SU-DHL-6 (cell line): ENCODE results near the gene WNT5A.

Source experiments
- H2AFZ ChIP-seq: fragments of 200-600 bp; sonication (generic); 2 replicates; pipeline ENCODE4 v1.6.1; 2014; ENCODE audit warnings: low read depth, mild to moderate bottlenecking, moderate library complexity, mixed read lengths, antibody characterized with exemption, low read length; ENCODE audit not compliant: severe bottlenecking
- H3F3A ChIP-seq: fragments of 200-600 bp; shearing (Covaris generic); 2 replicates; pipeline ENCODE4 v1.6.0; 2016; ENCODE audit warnings: antibody characterized with exemption, mild to moderate bottlenecking; ENCODE audit not compliant: insufficient read depth
- H3K27ac ChIP-seq: fragments of 200-600 bp; sonication (generic); 2 replicates; pipeline ENCODE4 v1.5.1; 2016; ENCODE audit warnings: low read depth, mild to moderate bottlenecking, low read length, moderate library complexity, mixed read lengths
- H3K27me3 ChIP-seq: fragments of 200-600 bp; sonication (generic), shearing (Covaris generic); 2 replicates; pipeline ENCODE4 v1.6.0; 2014; ENCODE audit warnings: mild to moderate bottlenecking, low read length
- H3K36me3 ChIP-seq: fragments of 200-600 bp; sonication (generic); 2 replicates; pipeline ENCODE4 v1.6.1; 2014; ENCODE audit warnings: mild to moderate bottlenecking, low read length, mixed read lengths
- H3K4me2 ChIP-seq: fragments of 300-600, 200-600 bp; shearing (Covaris generic), sonication (generic); 2 replicates; pipeline ENCODE4 v1.6.0; 2014; ENCODE audit warnings: low read length, low read depth, mild to moderate bottlenecking; ENCODE audit not compliant: poor library complexity, severe bottlenecking
- H3K4me3 ChIP-seq: fragments of 200-600 bp; sonication (generic); 2 replicates; pipeline ENCODE4 v1.5.1; 2014; ENCODE audit warnings: antibody characterized with exemption, low read length, mild to moderate bottlenecking, mixed read lengths; ENCODE audit not compliant: insufficient read depth, poor library complexity, severe bottlenecking
- H3K79me2 ChIP-seq: fragments of 200-600 bp; sonication (generic); 2 replicates; pipeline ENCODE4 v1.6.1; 2014; ENCODE audit warnings: mild to moderate bottlenecking, low read length, moderate library complexity; ENCODE audit not compliant: insufficient read depth
- H3K9ac ChIP-seq: fragments of 200-600 bp; sonication (generic); 2 replicates; pipeline ENCODE4 v1.7.0; 2014; ENCODE audit warnings: mild to moderate bottlenecking, low read length
- H3K9me2 ChIP-seq: fragments of 200-600 bp; sonication (generic); replicated peaks from 2 replicates; pipeline ENCODE4 v1.6.1; 2014; ENCODE audit warnings: low read length; ENCODE audit not compliant: insufficient read depth
- H3K9me3 ChIP-seq: fragments of 200-600 bp; sonication (generic); 2 replicates; pipeline ENCODE4 v1.6.1; 2014; ENCODE audit warnings: low read length, mixed read lengths; ENCODE audit not compliant: insufficient read depth
- H4K20me1 ChIP-seq: fragments of 200-600 bp; sonication (generic); 2 replicates; pipeline ENCODE4 v1.6.1; 2014; ENCODE audit warnings: low read depth, mild to moderate bottlenecking, antibody characterized with exemption, low read length, moderate library complexity, mixed read lengths
- CTCF ChIP-seq: fragments of 200-600 bp; sonication (generic); IDR thresholded peaks from one replicate; pipeline ENCODE4 v1.5.1; 2017; ENCODE audit warnings: antibody characterized with exemption, mild to moderate bottlenecking, low read length, moderate library complexity; ENCODE audit not compliant: insufficient read depth, poor library complexity, severe bottlenecking
- EZH2phosphoT487 ChIP-seq: fragments of 200-600 bp; sonication (generic), shearing (Covaris generic); conservative IDR thresholded peaks from 2 replicates; pipeline ENCODE4 v1.6.1; 2018; ENCODE audit warnings: mild to moderate bottlenecking, antibody characterized with exemption, low read length, moderate library complexity, mixed read lengths

WNT5A gene

GRCh38 chr3:55516392-55517030, 29.4 kb upstream of the WNT5A start:
- Histone ChIP-seq H3K36me3 (no peaks in the 10 kb centered on the region), H3K79me2 (no peaks in the 10 kb centered on the region), H4K20me1 (no peaks in the 10 kb centered on the region), H3K4me2 (no peak overlapping the region), H3K27me3 (no peaks in the 10 kb centered on the region; the same call in 1 of the 2 replicates), H3K9me2 (no peaks in the 10 kb centered on the region), H3K9me3 (no peaks in the 10 kb centered on the region), H3F3A (no peaks in the 10 kb centered on the region), H2AFZ (no peak overlapping the region), H3K4me3 (no peak overlapping the region), H3K9ac (no peak overlapping the region), H3K27ac (no peak overlapping the region)
- TF ChIP-seq CTCF (no peak), EZH2phosphoT487 (no peak)

GRCh38 chr3:55515550-55516246, 28.6 kb upstream of the WNT5A start:
- H3K9me2 ChIP-seq: no peaks in the 10 kb centered on the region
- H3K27ac ChIP-seq: no peak overlapping the region
- H2AFZ ChIP-seq: no peak overlapping the region
- H3F3A ChIP-seq: no peaks in the 10 kb centered on the region
- H3K9ac ChIP-seq: no peak overlapping the region
- no peaks in the 10 kb centered on the region; the same call in 1 of the 2 replicates for H3K27me3 ChIP-seq
- no peaks in the 10 kb centered on the region for H3K79me2 ChIP-seq
- H3K9me3 ChIP-seq: no peaks in the 10 kb centered on the region
- TF ChIP-seq EZH2phosphoT487 (no peak), CTCF (no peak)
- H4K20me1 ChIP-seq: no peaks in the 10 kb centered on the region
- H3K36me3 ChIP-seq: no peaks in the 10 kb centered on the region
- H3K4me3 ChIP-seq: no peak overlapping the region
- H3K4me2 ChIP-seq: no peak overlapping the region

- H3K9me2 ChIP-seq: no peaks in the 10 kb centered on the region
- TF ChIP-seq CTCF: no peak
- no peak for TF ChIP-seq EZH2phosphoT487
- no peak overlapping the region for H3K27ac ChIP-seq
- no peak overlapping the region for H3K4me3 ChIP-seq
- no peaks in the 10 kb centered on the region; the same call in 1 of the 2 replicates for H3K27me3 ChIP-seq
- H2AFZ ChIP-seq: no peak overlapping the region
- H3K4me2 ChIP-seq: no peak overlapping the region
- no peaks in the 10 kb centered on the region for H4K20me1 ChIP-seq
- H3K36me3 ChIP-seq: no peaks in the 10 kb centered on the region
- H3K9me3 ChIP-seq: no peaks in the 10 kb centered on the region
- no peaks in the 10 kb centered on the region for H3K79me2 ChIP-seq
- H3F3A ChIP-seq: no peaks in the 10 kb centered on the region
- no peak overlapping the region for H3K9ac ChIP-seq
These were observed 27.9 kb upstream of the WNT5A start for GRCh38 chr3:55514962-55515361.
